H1 (cell line): ENCODE data around the gene GALNT9. TPM values are rescaled to one million over a fixed set of nuclear protein-coding genes. Genes with fewer than 3 reads are reported as not detected.

Source experiments
- CTCF ChIA-PET: fragments of 300-600 bp; sonication (Branson Sonifier 250); formaldehyde crosslinking; loops from one replicate; lab custom pipeline; 2021; ENCODE audit not compliant: partially characterized antibody; lab: Charles Lee
- POLR2A ChIA-PET: fragments of 300-600 bp; sonication (Branson Sonifier 250); formaldehyde crosslinking; loops from one replicate; lab custom pipeline; 2021; ENCODE audit warnings: inconsistent platforms; ENCODE audit not compliant: partially characterized antibody; lab: Charles Lee
- DNase-seq, 2 experiments: peaks; one replicate each; pipeline versions ENCODE4 v3.0.0 to v3.0.0-alpha.2; 2010 to 2022; ENCODE audit warnings: low spot score in 2 of 2, low read depth in 1 of 2, mixed read lengths in 1 of 2
- FAIRE-seq: peaks from 2 replicates; lab custom pipeline; 2011; peaks lifted over from hg19 to GRCh38; lab: Jason Lieb, UNC
- H2AFZ ChIP-seq: 2 replicates; pipeline ENCODE4 v1.8.1; 2012; ENCODE audit warnings: low read length, inconsistent platforms
- H2AK5ac ChIP-seq: 2 replicates; pipeline ENCODE4 v1.6.1; 2013; ENCODE audit warnings: low read depth, low read length
- H2BK120ac ChIP-seq: replicated peaks from 2 replicates; pipeline ENCODE3; 2013; ENCODE audit warnings: low read depth, low read length, inconsistent platforms
- H2BK12ac ChIP-seq: 2 replicates; pipeline ENCODE4 v1.6.1; 2013; ENCODE audit warnings: low read depth, low read length
- H2BK15ac ChIP-seq: 2 replicates; pipeline ENCODE4 v1.6.1; 2013; ENCODE audit warnings: low read length
- H2BK20ac ChIP-seq: 2 replicates; pipeline ENCODE4 v1.6.1; 2013; ENCODE audit warnings: low read length
- H2BK5ac ChIP-seq: 2 replicates; pipeline ENCODE4 v1.6.1; 2013; ENCODE audit warnings: low read depth, low read length
- H3K14ac ChIP-seq: 2 replicates; pipeline ENCODE4 v1.6.1; 2013; ENCODE audit warnings: inconsistent platforms; ENCODE audit not compliant: insufficient read length
- H3K18ac ChIP-seq: 2 replicates; pipeline ENCODE4 v1.6.1; 2013; ENCODE audit warnings: low read length; ENCODE audit errors: extremely low read depth
- H3K23ac ChIP-seq: 2 replicates; pipeline ENCODE4 v1.6.1; 2013; ENCODE audit warnings: inconsistent platforms; ENCODE audit not compliant: insufficient read length
- H3K23me2 ChIP-seq: 2 replicates; pipeline ENCODE4 v1.6.1; 2013; ENCODE audit warnings: low read depth, low read length
- H3K27ac ChIP-seq: 2 replicates; pipeline ENCODE4 v1.6.1; 2011; ENCODE audit warnings: low read depth, low read length, inconsistent platforms
- H3K27me3 ChIP-seq, 4 experiments: replicated peaks in 1 of 4; 1 replicate in 1 of 4; 2 replicates in 3 of 4; pipeline versions ENCODE4 v1.6.1 to v1.8.1; 2011 to 2013; ENCODE audit warnings: low read length in 3 of 4, mild to moderate bottlenecking in 3 of 4, inconsistent platforms in 2 of 4, mixed read lengths in 2 of 4, moderate library complexity in 1 of 4; ENCODE audit not compliant: control insufficient read depth in 3 of 4, insufficient read depth in 3 of 4; ENCODE audit errors: extremely low read depth in 1 of 4
- H3K36me3 ChIP-seq, 4 experiments: 2 replicates each; pipeline versions ENCODE4 v1.6.1 to v1.8.1; 2011 to 2013; ENCODE audit warnings: mild to moderate bottlenecking in 4 of 4, low read length in 3 of 4, moderate library complexity in 2 of 4, control low read depth in 1 of 4, inconsistent platforms in 1 of 4; ENCODE audit not compliant: insufficient read depth in 4 of 4, control insufficient read depth in 2 of 4
- H3K4ac ChIP-seq: replicated peaks from 2 replicates; pipeline ENCODE3; 2013; ENCODE audit warnings: low read length, low read depth, mixed read lengths, inconsistent platforms; ENCODE audit not compliant: insufficient read length
- H3K4me1 ChIP-seq, 4 experiments: replicated peaks in 1 of 4; 1 replicate in 1 of 4; 2 replicates in 3 of 4; pipeline versions ENCODE4 v1.6.1 to v1.8.1; 2011 to 2013; ENCODE audit warnings: low read length in 3 of 4, inconsistent platforms in 2 of 4, mixed read lengths in 1 of 4; ENCODE audit not compliant: insufficient read depth in 4 of 4, control insufficient read depth in 3 of 4
- H3K4me2 ChIP-seq, 2 experiments: 2 replicates each; pipeline versions ENCODE4 v1.6.1 to v1.8.1; 2011 to 2013; ENCODE audit warnings: low read depth in 2 of 2, low read length in 2 of 2, control low read depth in 1 of 2, inconsistent platforms in 1 of 2, mild to moderate bottlenecking in 1 of 2; ENCODE audit not compliant: insufficient read depth in 1 of 2
- H3K4me3 ChIP-seq, 4 experiments: fragments of 200-600, 300-600 bp in 1 of 4; sonication (generic), shearing (Covaris generic), sonication (Bioruptor Twin) in 1 of 4; 2 replicates each; pipeline versions ENCODE4 v1.5.1 to v1.8.1; 2011 to 2016; ENCODE audit warnings: low read length in 4 of 4, low read depth in 3 of 4, control low read depth in 2 of 4, inconsistent platforms in 2 of 4, mild to moderate bottlenecking in 2 of 4, mixed read lengths in 1 of 4, moderate library complexity in 1 of 4; ENCODE audit not compliant: insufficient read depth in 2 of 4; ENCODE audit errors: extremely low read depth in 1 of 4
- H3K56ac ChIP-seq: replicated peaks from 2 replicates; pipeline ENCODE3; 2013; ENCODE audit warnings: low read depth, mild to moderate bottlenecking, mixed read lengths, low read length, inconsistent platforms; ENCODE audit not compliant: insufficient read length
- H3K79me1 ChIP-seq: 2 replicates; pipeline ENCODE4 v1.6.1; 2013; ENCODE audit warnings: low read depth, low read length, control low read depth
- H3K79me2 ChIP-seq, 2 experiments: 2 replicates each; pipeline versions ENCODE4 v1.6.1 to v1.8.1; 2012 to 2013; ENCODE audit warnings: low read length in 2 of 2, mild to moderate bottlenecking in 2 of 2, inconsistent platforms in 1 of 2; ENCODE audit not compliant: insufficient read depth in 2 of 2, control insufficient read depth in 1 of 2
- H3K9ac ChIP-seq, 4 experiments: replicated peaks in 1 of 4; 1 replicate in 1 of 4; 2 replicates in 3 of 4; pipeline versions ENCODE4 v1.6.1 to v1.8.1; 2011 to 2013; ENCODE audit warnings: low read depth in 3 of 4, low read length in 3 of 4, control low read depth in 2 of 4, mild to moderate bottlenecking in 2 of 4, moderate library complexity in 2 of 4, inconsistent platforms in 1 of 4; ENCODE audit errors: extremely low read depth in 1 of 4
- H3K9me3 ChIP-seq, 2 experiments: 2 replicates each; pipeline versions ENCODE4 v1.6.1 to v1.8.1; 2012 to 2013; ENCODE audit warnings: mild to moderate bottlenecking in 2 of 2, moderate library complexity in 2 of 2, control low read depth in 1 of 2, inconsistent platforms in 1 of 2, low read depth in 1 of 2, low read length in 1 of 2, mixed read lengths in 1 of 2; ENCODE audit not compliant: insufficient read depth in 2 of 2
- H4K20me1 ChIP-seq, 2 experiments: replicated peaks in 1 of 2; 2 replicates each; pipeline versions ENCODE3 to v1.8.1; 2011 to 2013; ENCODE audit warnings: inconsistent platforms in 2 of 2, low read length in 2 of 2, mild to moderate bottlenecking in 1 of 2; ENCODE audit not compliant: insufficient read depth in 2 of 2, control insufficient read depth in 1 of 2
- H4K5ac ChIP-seq: 2 replicates; pipeline ENCODE4 v1.6.1; 2013; ENCODE audit warnings: low read length, low read depth, mixed read lengths, inconsistent platforms; ENCODE audit not compliant: insufficient read length
- H4K8ac ChIP-seq: 2 replicates; pipeline ENCODE4 v1.8.0; 2013; ENCODE audit warnings: mild to moderate bottlenecking, moderate library complexity, low read length, inconsistent platforms; ENCODE audit not compliant: insufficient read depth; ENCODE audit errors: extremely low read depth
- H4K91ac ChIP-seq: replicated peaks from 2 replicates; pipeline ENCODE3; 2013; ENCODE audit warnings: low read length, mixed read lengths, inconsistent platforms; ENCODE audit not compliant: insufficient read length
- CBX5 ChIP-seq: fragments of 300-800, 300-1000 bp; sonication (generic); IDR thresholded peaks from 2 replicates; pipeline ENCODE4 v1.7.1; 2016; ENCODE audit warnings: antibody characterized with exemption, low read length, low read depth
- CEBPB ChIP-seq: IDR thresholded peaks from 2 replicates; pipeline ENCODE4 v1.6.1; 2012; ENCODE audit warnings: low read depth, low read length
- GTF2F1 ChIP-seq: IDR thresholded peaks from 2 replicates; pipeline ENCODE4 v1.6.1; 2012; ENCODE audit warnings: low read depth, low read length, improper control_type of control experiment, borderline replicate concordance
- HDAC2 ChIP-seq, 2 experiments: fragments of 300-600 bp in 1 of 2; sonication (generic) in 1 of 2; IDR thresholded peaks; 2 replicates each; pipeline ENCODE4 v1.6.1; 2011 to 2012; ENCODE audit warnings: low read depth in 2 of 2, low read length in 2 of 2, mild to moderate bottlenecking in 2 of 2, moderate library complexity in 2 of 2, borderline replicate concordance in 1 of 2, inconsistent platforms in 1 of 2
- NRF1 ChIP-seq: IDR thresholded peaks from 2 replicates; pipeline ENCODE4 v1.6.1; 2011; ENCODE audit warnings: mild to moderate bottlenecking, low read depth, low read length, improper control_type of control experiment
- polyA plus RNA-seq, 7 experiments: library from polyadenylated mRNA; depleted of rRNA in 3 of 7; stranded (reverse) in 5 of 7; unstranded in 2 of 7; fragments of >200 nt in 5 of 7; fragments of 200-250 nt in 2 of 7; gene quantifications; 1 replicate in 5 of 7; 2 replicates in 1 of 7; 4 replicates in 1 of 7; pipeline versions ENCODE4 v1.2.1 to v1.2.3, GENCODE V29; 2011 to 2013; ENCODE audit warnings: missing spikeins in 2 of 7, mixed read lengths in 2 of 7
- total RNA-seq: library from RNA; stranded (reverse); fragmentation: NEBNext Ultra II Directional; extraction: Animal tissue kit (Norgen Biotek cat#: 25700); gene quantifications from 2 replicates; pipeline ENCODE4 v1.2.1, GENCODE V29; 2021
- TF ChIP-seq, protein P1 (sequence below): IDR thresholded peaks from 2 replicates; pipeline ENCODE4 v1.6.1; 2011; ENCODE audit warnings: low read length, improper control_type of control experiment
- TF ChIP-seq, protein P2 (sequence below): IDR thresholded peaks from 2 replicates; pipeline ENCODE4 v1.6.1; 2012; ENCODE audit warnings: low read length, inconsistent platforms

Gene GALNT9
- total and polyA plus RNA-seq, 2 of the 8 experiments (the other 6 are each of a cell fraction or from before 2014, with no cell fraction given): 2.0 to 3.6 TPM

- Histone ChIP-seq H2BK12ac (no peak overlapping the region), H2BK20ac (no peak overlapping the region), H2BK120ac (no peak overlapping the region), H3K27ac (no peak overlapping the region), H3K4me1 (no peaks in the 10 kb centered on the region), H2BK15ac (no peak overlapping the region), H3K4me2 (no peak overlapping the region), H3K18ac (no peak overlapping the region), H3K23me2 (no peaks in the 10 kb centered on the region; the same call in 1 of the 2 replicates), H2AFZ (no peak overlapping the region), H4K20me1 (no peaks in the 10 kb centered on the region), H2AK5ac (no peak overlapping the region), H3K79me1 (no peaks in the 10 kb centered on the region), H3K23ac (no peak overlapping the region), H4K91ac (no peak overlapping the region), H3K4me3 (no peak overlapping the region), H4K5ac (no peak overlapping the region), H2BK5ac (no peak overlapping the region), H3K36me3 (no peaks in the 10 kb centered on the region), H3K27me3 (peaks cover 0 to 7% (median 4%) of the 10 kb centered on the region in 4 experiments; a peak in 4 of 7 replicates), H3K14ac (no peak overlapping the region), H3K9ac (no peak overlapping the region), H3K9me3 (no peaks in the 10 kb centered on the region; a peak in 1 of 4 replicates), H3K79me2 (no peaks in the 10 kb centered on the region), H3K56ac (no peak overlapping the region), H3K4ac (no peak overlapping the region), H4K8ac (no peak overlapping the region)
- DNase-seq (no peak), FAIRE-seq (no peak)
- ChIA-PET POLR2A (no interaction called here), CTCF (no interaction called here)
- TF ChIP-seq, protein P1, sequence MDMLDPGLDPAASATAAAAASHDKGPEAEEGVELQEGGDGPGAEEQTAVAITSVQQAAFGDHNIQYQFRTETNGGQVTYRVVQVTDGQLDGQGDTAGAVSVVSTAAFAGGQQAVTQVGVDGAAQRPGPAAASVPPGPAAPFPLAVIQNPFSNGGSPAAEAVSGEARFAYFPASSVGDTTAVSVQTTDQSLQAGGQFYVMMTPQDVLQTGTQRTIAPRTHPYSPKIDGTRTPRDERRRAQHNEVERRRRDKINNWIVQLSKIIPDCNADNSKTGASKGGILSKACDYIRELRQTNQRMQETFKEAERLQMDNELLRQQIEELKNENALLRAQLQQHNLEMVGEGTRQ: no peak
- TF ChIP-seq NRF1 (no peak), GTF2F1 (no peak), HDAC2 (IDR thresholded peaks at IDR 0.05; ENCODE audit: borderline replicate concordance in 1 of 2, low read depth in 2 of 2, low read length in 2 of 2) (no peak), CBX5 (no peak), CEBPB (no peak)
- TF ChIP-seq, protein P2, sequence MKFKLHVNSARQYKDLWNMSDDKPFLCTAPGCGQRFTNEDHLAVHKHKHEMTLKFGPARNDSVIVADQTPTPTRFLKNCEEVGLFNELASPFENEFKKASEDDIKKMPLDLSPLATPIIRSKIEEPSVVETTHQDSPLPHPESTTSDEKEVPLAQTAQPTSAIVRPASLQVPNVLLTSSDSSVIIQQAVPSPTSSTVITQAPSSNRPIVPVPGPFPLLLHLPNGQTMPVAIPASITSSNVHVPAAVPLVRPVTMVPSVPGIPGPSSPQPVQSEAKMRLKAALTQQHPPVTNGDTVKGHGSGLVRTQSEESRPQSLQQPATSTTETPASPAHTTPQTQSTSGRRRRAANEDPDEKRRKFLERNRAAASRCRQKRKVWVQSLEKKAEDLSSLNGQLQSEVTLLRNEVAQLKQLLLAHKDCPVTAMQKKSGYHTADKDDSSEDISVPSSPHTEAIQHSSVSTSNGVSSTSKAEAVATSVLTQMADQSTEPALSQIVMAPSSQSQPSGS: no peak
Observed at GRCh38 chr12:132239392-132239791, 90.0 kb downstream of the GALNT9 start.
